ENCODE measurements around the gene ITGB3.

DNA sequence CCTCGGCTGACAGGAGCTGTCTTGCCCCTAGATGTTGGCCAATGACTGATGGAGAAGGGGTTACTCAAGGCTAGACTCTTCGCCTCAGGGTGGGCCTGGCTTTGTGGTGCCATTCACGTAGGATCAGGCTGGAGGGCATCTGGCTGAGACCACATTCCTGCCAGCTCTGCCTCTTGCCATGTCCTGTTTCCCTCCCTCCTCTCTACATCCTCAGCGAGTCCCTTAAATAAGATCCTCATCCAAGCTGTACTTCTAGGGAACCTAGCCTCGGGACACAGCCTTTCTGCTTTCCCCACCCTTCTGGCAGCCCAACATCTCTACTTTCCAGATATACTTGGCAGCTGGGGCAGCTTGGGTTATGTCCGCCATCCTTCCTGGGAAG is 42.2 kb downstream of the ITGB3 start:
- TF ChIP-seq EZH2phosphoT487 (IDR thresholded peaks at IDR 0.05; ENCODE audit: low read depth), result no peak
- TF ChIP-seq, protein P1, sequence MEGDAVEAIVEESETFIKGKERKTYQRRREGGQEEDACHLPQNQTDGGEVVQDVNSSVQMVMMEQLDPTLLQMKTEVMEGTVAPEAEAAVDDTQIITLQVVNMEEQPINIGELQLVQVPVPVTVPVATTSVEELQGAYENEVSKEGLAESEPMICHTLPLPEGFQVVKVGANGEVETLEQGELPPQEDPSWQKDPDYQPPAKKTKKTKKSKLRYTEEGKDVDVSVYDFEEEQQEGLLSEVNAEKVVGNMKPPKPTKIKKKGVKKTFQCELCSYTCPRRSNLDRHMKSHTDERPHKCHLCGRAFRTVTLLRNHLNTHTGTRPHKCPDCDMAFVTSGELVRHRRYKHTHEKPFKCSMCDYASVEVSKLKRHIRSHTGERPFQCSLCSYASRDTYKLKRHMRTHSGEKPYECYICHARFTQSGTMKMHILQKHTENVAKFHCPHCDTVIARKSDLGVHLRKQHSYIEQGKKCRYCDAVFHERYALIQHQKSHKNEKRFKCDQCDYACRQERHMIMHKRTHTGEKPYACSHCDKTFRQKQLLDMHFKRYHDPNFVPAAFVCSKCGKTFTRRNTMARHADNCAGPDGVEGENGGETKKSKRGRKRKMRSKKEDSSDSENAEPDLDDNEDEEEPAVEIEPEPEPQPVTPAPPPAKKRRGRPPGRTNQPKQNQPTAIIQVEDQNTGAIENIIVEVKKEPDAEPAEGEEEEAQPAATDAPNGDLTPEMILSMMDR (IDR thresholded peaks at IDR 0.05; ENCODE audit: low read depth, low read length), result no peak
